A673 (cell line): ENCODE data around the gene ZMIZ2. TPM values are rescaled to one million over a fixed set of nuclear protein-coding genes. Genes with fewer than 3 reads are reported as not detected.

Source experiments
- BruUV-seq: library from RNA; stranded (reverse); fragments of 400-500 nt; replicated peaks from 2 replicates; lab custom pipeline; 2021; lab: Mats Ljungman, UMichigan
- CTCF ChIA-PET: fragments of 300-600 bp; sonication (Branson Sonifier 250); formaldehyde crosslinking; loops from one replicate; lab custom pipeline; 2022; ENCODE audit warnings: antibody characterized with exemption; lab: Charles Lee
- POLR2A ChIA-PET: fragments of 300-600 bp; sonication (Branson Sonifier 250); formaldehyde crosslinking; loops from one replicate; lab custom pipeline; 2022; ENCODE audit warnings: antibody characterized with exemption; ENCODE audit not compliant: low non-redundant PET; lab: Charles Lee
- DNase-seq: peaks from one replicate; pipeline ENCODE4 v3.0.0-alpha.2; 2015; ENCODE audit warnings: low spot score
- H3K27ac ChIP-seq: fragments of 200-600 bp; sonication (generic); 2 replicates; pipeline ENCODE4 v1.5.1; 2016; ENCODE audit warnings: mixed run types, low read depth, mild to moderate bottlenecking, mixed read lengths, antibody characterized with exemption, low read length; ENCODE audit not compliant: poor library complexity, severe bottlenecking
- H3K27me3 ChIP-seq: fragments of 200-600 bp; sonication (generic); replicated peaks from 2 replicates; pipeline ENCODE4 v1.6.1; 2017; ENCODE audit warnings: mixed run types, low read depth, mild to moderate bottlenecking, mixed read lengths, antibody characterized with exemption, low read length; ENCODE audit not compliant: insufficient read depth, poor library complexity
- H3K36me3 ChIP-seq: fragments of 200-600 bp; sonication (generic); 2 replicates; pipeline ENCODE4 v1.6.1; 2016; ENCODE audit warnings: mixed run types, mild to moderate bottlenecking, mixed read lengths, antibody characterized with exemption, low read length; ENCODE audit not compliant: insufficient read depth, poor library complexity, severe bottlenecking
- H3K4me1 ChIP-seq: fragments of 200-600 bp; sonication (generic); 2 replicates; pipeline ENCODE4 v1.6.1; 2017; ENCODE audit warnings: mixed run types, mild to moderate bottlenecking, mixed read lengths, antibody characterized with exemption, low read length; ENCODE audit not compliant: insufficient read depth, poor library complexity, severe bottlenecking
- H3K4me3 ChIP-seq: fragments of 200-600 bp; sonication (generic); 2 replicates; pipeline ENCODE4 v1.5.1; 2016; ENCODE audit warnings: low read depth, mixed run types, mild to moderate bottlenecking, mixed read lengths, low read length; ENCODE audit not compliant: poor library complexity, severe bottlenecking
- H3K9me3 ChIP-seq: fragments of 200-600 bp; sonication (generic); 2 replicates; pipeline ENCODE4 v1.6.1; 2016; ENCODE audit warnings: mixed run types, low read depth, mild to moderate bottlenecking, mixed read lengths, antibody characterized with exemption, low read length; ENCODE audit not compliant: poor library complexity, severe bottlenecking
- EZH2 ChIP-seq: fragments of 200-600 bp; sonication (generic); IDR thresholded peaks from 2 replicates; pipeline ENCODE4 v1.6.1; 2017; ENCODE audit warnings: borderline replicate concordance, low read depth, mild to moderate bottlenecking, mixed read lengths, antibody characterized with exemption, low read length; ENCODE audit not compliant: poor library complexity, severe bottlenecking
- intact Hi-C: fragments of 100-400 bp; cut with micrococcal nuclease; formaldehyde crosslinking; loops from one replicate; pipeline ENCODE4 v1.10.0; 2022; ENCODE audit not compliant: unreplicated experiment
- total RNA-seq: library from RNA; stranded (reverse); gene quantifications from 2 replicates; pipeline ENCODE4 v1.2.3, GENCODE V29; 2021
- TF ChIP-seq, protein P1 (sequence below): fragments of 300-800, 200-600 bp; sonication (generic); conservative IDR thresholded peaks from 2 replicates; pipeline ENCODE4 v1.5.1; 2017; ENCODE audit warnings: low read depth, mild to moderate bottlenecking, antibody characterized with exemption, low read length, moderate library complexity, mixed read lengths

ZMIZ2 gene
- total RNA-seq, 1 experiment from 2014 or later = 114 TPM

DNA sequence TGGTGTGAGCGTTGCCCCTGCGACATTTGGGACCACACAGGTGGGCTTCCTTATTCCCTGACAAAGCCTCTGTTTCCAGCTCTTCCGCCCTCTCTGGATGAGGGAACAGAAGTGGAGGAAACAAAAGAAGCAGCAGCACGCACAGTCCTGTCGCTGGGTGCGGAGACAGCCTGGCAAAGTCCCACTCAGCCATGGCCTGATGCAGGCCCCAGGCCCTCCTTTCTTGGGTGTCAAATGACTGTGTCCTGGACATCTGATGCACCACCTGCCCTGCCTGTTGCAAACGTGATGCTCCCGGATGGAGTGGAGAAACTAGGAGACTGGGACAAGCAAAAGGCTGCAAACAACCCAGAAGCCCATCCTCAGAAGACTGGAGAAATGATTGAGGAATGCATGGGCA lies 20.7 kb downstream of the ZMIZ2 start:
- ChIA-PET POLR2A (no interaction called here), CTCF (no interaction called here)
- H3K27me3 ChIP-seq = no peaks in the 10 kb centered on the region
- intact Hi-C loops = no loop called here
- H3K9me3 ChIP-seq = no peaks in the 10 kb centered on the region
- H3K4me3 ChIP-seq = no peak overlapping the region
- H3K27ac ChIP-seq = no peak overlapping the region
- no peak for TF ChIP-seq EZH2
- TF ChIP-seq, protein P1, sequence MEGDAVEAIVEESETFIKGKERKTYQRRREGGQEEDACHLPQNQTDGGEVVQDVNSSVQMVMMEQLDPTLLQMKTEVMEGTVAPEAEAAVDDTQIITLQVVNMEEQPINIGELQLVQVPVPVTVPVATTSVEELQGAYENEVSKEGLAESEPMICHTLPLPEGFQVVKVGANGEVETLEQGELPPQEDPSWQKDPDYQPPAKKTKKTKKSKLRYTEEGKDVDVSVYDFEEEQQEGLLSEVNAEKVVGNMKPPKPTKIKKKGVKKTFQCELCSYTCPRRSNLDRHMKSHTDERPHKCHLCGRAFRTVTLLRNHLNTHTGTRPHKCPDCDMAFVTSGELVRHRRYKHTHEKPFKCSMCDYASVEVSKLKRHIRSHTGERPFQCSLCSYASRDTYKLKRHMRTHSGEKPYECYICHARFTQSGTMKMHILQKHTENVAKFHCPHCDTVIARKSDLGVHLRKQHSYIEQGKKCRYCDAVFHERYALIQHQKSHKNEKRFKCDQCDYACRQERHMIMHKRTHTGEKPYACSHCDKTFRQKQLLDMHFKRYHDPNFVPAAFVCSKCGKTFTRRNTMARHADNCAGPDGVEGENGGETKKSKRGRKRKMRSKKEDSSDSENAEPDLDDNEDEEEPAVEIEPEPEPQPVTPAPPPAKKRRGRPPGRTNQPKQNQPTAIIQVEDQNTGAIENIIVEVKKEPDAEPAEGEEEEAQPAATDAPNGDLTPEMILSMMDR = no peak
- DNase-seq = no peak
- BruUV-seq = no TSS peak
- peaks cover 35% of the 10 kb centered on the region for H3K36me3 ChIP-seq
- H3K4me1 ChIP-seq = no peaks in the 10 kb centered on the region

DNA sequence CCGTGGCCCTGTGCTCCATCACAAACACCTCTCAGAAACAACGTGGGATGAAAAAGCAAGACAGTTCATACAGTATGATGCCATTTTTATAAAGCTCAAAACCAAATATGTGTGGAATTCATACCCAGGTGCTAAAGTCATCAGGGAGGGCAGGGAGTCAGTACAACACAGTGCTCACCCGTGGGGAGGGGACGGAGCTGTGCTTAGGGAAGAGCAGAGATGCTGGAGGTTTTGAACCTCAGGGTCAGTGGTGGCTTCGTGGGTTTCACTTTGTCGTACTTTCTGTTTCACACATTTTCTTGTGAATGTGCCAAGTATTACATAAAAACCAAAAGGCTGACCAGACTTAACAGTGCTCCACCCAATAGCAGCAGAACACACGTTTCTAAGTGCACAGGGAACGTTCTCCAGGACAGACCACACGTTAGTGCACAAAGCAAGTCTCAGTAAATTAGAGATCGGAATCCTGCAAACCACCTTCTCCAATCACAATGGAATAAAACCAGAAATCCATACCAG lies 21.2 kb downstream of the ZMIZ2 start:
- no peaks in the 10 kb centered on the region for H3K27me3 ChIP-seq
- no TSS peak for BruUV-seq
- H3K4me3 ChIP-seq = no peak overlapping the region
- H3K36me3 ChIP-seq = peaks cover 30% of the 10 kb centered on the region
- no peaks in the 10 kb centered on the region for H3K9me3 ChIP-seq
- ChIA-PET POLR2A (no interaction called here), CTCF (no interaction called here)
- intact Hi-C loops = no loop called here
- H3K27ac ChIP-seq = no peak overlapping the region
- DNase-seq = no peak
- no peak for TF ChIP-seq EZH2
- TF ChIP-seq, protein P1 = no peak
- H3K4me1 ChIP-seq = no peaks in the 10 kb centered on the region

DNA sequence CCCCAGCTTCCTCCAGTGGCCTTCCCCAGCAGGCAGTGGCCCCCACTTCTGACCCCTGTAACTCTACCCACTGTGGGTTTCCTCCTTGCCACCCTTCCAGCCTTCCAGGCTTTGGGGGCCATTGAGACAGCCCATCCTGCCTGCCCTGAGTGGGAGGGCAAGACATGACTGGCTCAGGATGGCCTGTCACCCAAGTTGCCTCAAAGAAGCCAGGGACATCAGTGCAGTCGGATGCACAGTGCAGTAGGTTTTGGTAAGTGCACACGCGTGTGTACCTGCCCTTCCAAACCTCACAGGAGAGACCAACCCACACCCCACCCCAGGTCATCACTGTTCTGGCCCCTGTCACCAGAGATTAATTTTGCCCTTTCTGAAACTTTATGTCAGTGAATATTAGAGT lies 22.7 kb downstream of the ZMIZ2 start:
- DNase-seq = no peak
- H3K27me3 ChIP-seq = no peaks in the 10 kb centered on the region
- H3K27ac ChIP-seq = no peak overlapping the region
- peaks cover 16% of the 10 kb centered on the region for H3K36me3 ChIP-seq
- CTCF ChIA-PET = no interaction called here
- intact Hi-C loops = no loop called here
- no peaks in the 10 kb centered on the region for H3K4me1 ChIP-seq
- H3K4me3 ChIP-seq = no peak overlapping the region
- POLR2A ChIA-PET = interaction anchor here (0.6 kb wide), 1 partner anchor 46 kb away, joined by 4 read pairs; no protein-coding TSS in a partner anchor
- BruUV-seq = no TSS peak
- no peaks in the 10 kb centered on the region for H3K9me3 ChIP-seq
- TF ChIP-seq EZH2 = no peak
- TF ChIP-seq, protein P1 = no peak
